HUES64 (cell line): Measurements from ENCODE around the gene TMEM82. TPM values are rescaled to one million over a fixed set of nuclear protein-coding genes. Genes with fewer than 3 reads are reported as not detected.
"Not testable (repeated sequence)": the region's sequence is repeated elsewhere in the genome, so short reads cannot be mapped to it uniquely, and the experiment has no call there.

ENCODE experiments used
- H3K27ac ChIP-seq: 2 replicates; pipeline ENCODE4 v1.7.0; 2013; ENCODE audit warnings: low read depth, low read length, inconsistent platforms
- H3K27me3 ChIP-seq: 2 replicates; pipeline ENCODE4 v1.6.1; 2013; ENCODE audit warnings: mild to moderate bottlenecking, low read length; ENCODE audit not compliant: insufficient read depth
- H3K36me3 ChIP-seq: 2 replicates; pipeline ENCODE4 v1.6.1; 2013; ENCODE audit warnings: mild to moderate bottlenecking, low read length; ENCODE audit not compliant: insufficient read depth
- H3K4me1 ChIP-seq: 2 replicates; pipeline ENCODE4 v1.6.1; 2013; ENCODE audit warnings: mild to moderate bottlenecking, low read length, moderate library complexity; ENCODE audit not compliant: insufficient read depth
- H3K4me3 ChIP-seq: 2 replicates; pipeline ENCODE4 v1.5.1; 2013; ENCODE audit warnings: mild to moderate bottlenecking, low read length, moderate library complexity
- H3K9ac ChIP-seq: 2 replicates; pipeline ENCODE4 v1.6.1; 2013; ENCODE audit warnings: mild to moderate bottlenecking, low read depth, low read length
- H3K9me3 ChIP-seq: 2 replicates; pipeline ENCODE4 v1.6.1; 2013; ENCODE audit warnings: low read depth, low read length; ENCODE audit not compliant: insufficient read depth
- WGBS: fragments of 150-250, 120-280 bp; methylation state at CpG from one replicate; pipeline ENCODE4 v1.1.7; 2013; ENCODE audit warnings: missing lambda C conversion rate; 5-methylcytosine and 5-hydroxymethylcytosine counted together
- polyA plus RNA-seq, 2 experiments: library from polyadenylated mRNA; stranded (reverse); fragments of 50-300 nt; gene quantifications; one replicate each; pipeline ENCODE4 v1.2.3, GENCODE V29; 2013

TMEM82 gene
- 0.50 TPM for polyA plus RNA-seq (2013, experiment 1 of 2)
- 0.57 TPM for polyA plus RNA-seq (2013, experiment 2 of 2)

GRCh38 chr1:15742339-15742801, at the start of gene TMEM82:
Gene TMEM82 (plus strand): TSS chr1:15742499. CDS start chr1:15742560, 61 bp downstream.
- Histone ChIP-seq H3K4me3 (0 out of 2 replicates have a peak within 1 kb of the TSS, but pooled peaks have one; percentile 19), H3K27ac (peak within 1 kb of the TSS; percentile 75; the same call in 1 of the 2 replicates), H3K27me3 (no peaks in the 10 kb centered on the region), H3K9ac (no peak within 1 kb of the TSS), H3K9me3 (no peaks in the 10 kb centered on the region), H3K4me1 (no peaks in the 10 kb centered on the region), H3K36me3 (no peaks in the 10 kb centered on the region)
- WGBS, result 36% methylated on average over 14 of the region's 14 CpGs

DNA sequence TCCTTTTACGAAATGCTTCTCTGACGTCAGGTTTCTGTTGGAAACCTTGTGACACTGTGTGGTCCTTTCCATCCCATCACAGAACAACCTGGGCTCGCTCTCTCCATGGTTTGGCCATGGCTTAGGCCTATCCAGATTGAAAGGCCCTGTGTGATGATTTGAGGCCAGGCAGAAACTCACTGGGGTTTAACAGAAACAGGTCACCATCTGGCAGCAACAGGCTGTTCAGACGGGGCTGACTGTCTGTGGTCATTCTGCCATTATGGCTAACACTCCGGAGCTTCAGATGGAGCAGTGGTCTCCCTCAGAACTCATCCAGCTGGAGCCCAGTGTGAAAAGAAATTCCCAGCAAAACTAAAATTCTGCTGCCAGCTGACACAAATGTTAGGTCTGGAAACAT, 48.9 kb upstream of the TMEM82 start:
- WGBS, result 94% methylated on average over 5 of the region's 5 CpGs
- Histone ChIP-seq H3K27ac (no peak overlapping the region), H3K4me1 (no peaks in the 10 kb centered on the region), H3K9ac (no peak overlapping the region), H3K27me3 (no peaks in the 10 kb centered on the region), H3K9me3 (no peaks in the 10 kb centered on the region), H3K4me3 (no peak overlapping the region), H3K36me3 (peaks cover 5% of the 10 kb centered on the region; the same call in 1 of the 2 replicates)

- Histone ChIP-seq H3K4me1 (no peaks in the 10 kb centered on the region), H3K27ac (no peak overlapping the region), H3K36me3 (no peaks in the 10 kb centered on the region), H3K4me3 (no peak overlapping the region), H3K9me3 (no peaks in the 10 kb centered on the region), H3K27me3 (no peaks in the 10 kb centered on the region), H3K9ac (no peak overlapping the region)
- WGBS, result 87% methylated on average over 10 of the region's 10 CpGs
These were observed 45.3 kb upstream of the TMEM82 start for GRCh38 chr1:15696956-15697521.

- H3K27ac ChIP-seq, result no peak overlapping the region
- no peaks in the 10 kb centered on the region for H3K4me1 ChIP-seq
- WGBS, result 95% methylated on average over 2 of the region's 2 CpGs
- H3K36me3 ChIP-seq, result no peaks in the 10 kb centered on the region
- H3K9ac ChIP-seq, result no peak overlapping the region
- H3K9me3 ChIP-seq, result no peaks in the 10 kb centered on the region
- H3K27me3 ChIP-seq, result no peaks in the 10 kb centered on the region
- H3K4me3 ChIP-seq, result no peak overlapping the region
These were observed 44.1 kb upstream of the TMEM82 start for GRCh38 chr1:15698201-15698600.

DNA sequence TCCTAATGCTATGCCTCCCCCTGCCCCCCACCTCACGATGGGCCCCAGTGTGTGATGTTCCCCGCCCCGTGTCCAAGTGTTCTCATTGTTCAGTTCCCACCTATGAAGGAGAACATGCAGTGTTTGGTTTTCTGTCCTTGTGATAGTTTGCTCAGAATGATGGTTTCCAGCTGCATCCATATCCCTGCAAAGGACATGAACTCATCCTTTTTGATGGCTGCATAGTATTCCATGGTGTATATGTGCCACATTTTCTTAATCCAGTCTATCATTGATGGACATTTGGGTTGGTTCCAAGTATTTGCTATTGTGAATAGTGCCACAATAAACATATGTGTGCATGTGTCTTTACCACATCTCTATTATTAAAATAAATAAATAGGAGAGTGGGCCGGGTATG, 43.0 kb upstream of the TMEM82 start:
- 98% methylated on average over 3 of the region's 4 CpGs for WGBS
- H3K4me3 ChIP-seq, H3K27me3 ChIP-seq, H3K9ac ChIP-seq, H3K4me1 ChIP-seq, H3K36me3 ChIP-seq, H3K27ac ChIP-seq, H3K9me3 ChIP-seq: not testable (repeated sequence)

DNA sequence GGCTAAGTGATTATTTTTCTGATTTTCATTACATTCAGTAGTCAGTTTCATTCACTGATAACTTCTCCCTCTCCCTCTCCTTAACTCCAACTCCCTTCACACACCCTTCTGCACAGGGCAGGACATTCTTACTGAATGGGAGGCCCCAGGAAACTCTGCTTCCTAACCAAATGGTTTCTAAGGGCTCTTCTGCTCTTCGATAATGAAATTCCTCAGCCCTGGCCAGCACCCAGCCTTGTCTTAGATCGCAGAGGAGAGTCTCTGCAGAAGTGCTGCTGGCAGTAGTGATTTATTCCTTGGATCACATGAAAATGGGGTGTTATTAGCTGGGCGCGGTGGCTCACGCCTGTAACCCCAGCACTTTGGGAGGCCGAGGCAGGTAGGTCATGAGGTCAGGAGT, 41.8 kb upstream of the TMEM82 start:
- Histone ChIP-seq H3K9ac (no peak overlapping the region), H3K9me3 (no peaks in the 10 kb centered on the region), H3K27ac (no peak overlapping the region), H3K4me1 (no peaks in the 10 kb centered on the region), H3K4me3 (no peak overlapping the region), H3K36me3 (no peaks in the 10 kb centered on the region), H3K27me3 (no peaks in the 10 kb centered on the region)
- 95% methylated on average over 6 of the region's 6 CpGs for WGBS

GRCh38 chr1:15701784-15702183, 40.5 kb upstream of the TMEM82 start:
- Histone ChIP-seq H3K27ac (no peak overlapping the region), H3K36me3 (no peaks in the 10 kb centered on the region), H3K27me3 (no peaks in the 10 kb centered on the region), H3K4me1 (no peaks in the 10 kb centered on the region), H3K4me3 (no peak overlapping the region), H3K9me3 (no peaks in the 10 kb centered on the region), H3K9ac (no peak overlapping the region)
- WGBS, result 92% methylated on average over 8 of the region's 8 CpGs

GRCh38 chr1:15702722-15703550, 39.4 kb upstream of the TMEM82 start:
- no peaks in the 10 kb centered on the region for H3K9me3 ChIP-seq
- H3K36me3 ChIP-seq, result no peaks in the 10 kb centered on the region
- no peaks in the 10 kb centered on the region for H3K4me1 ChIP-seq
- H3K9ac ChIP-seq, result no peak overlapping the region
- no peak overlapping the region for H3K4me3 ChIP-seq
- 90% methylated on average over 18 of the region's 19 CpGs for WGBS
- H3K27me3 ChIP-seq, result no peaks in the 10 kb centered on the region
- H3K27ac ChIP-seq, result no peak overlapping the region

DNA sequence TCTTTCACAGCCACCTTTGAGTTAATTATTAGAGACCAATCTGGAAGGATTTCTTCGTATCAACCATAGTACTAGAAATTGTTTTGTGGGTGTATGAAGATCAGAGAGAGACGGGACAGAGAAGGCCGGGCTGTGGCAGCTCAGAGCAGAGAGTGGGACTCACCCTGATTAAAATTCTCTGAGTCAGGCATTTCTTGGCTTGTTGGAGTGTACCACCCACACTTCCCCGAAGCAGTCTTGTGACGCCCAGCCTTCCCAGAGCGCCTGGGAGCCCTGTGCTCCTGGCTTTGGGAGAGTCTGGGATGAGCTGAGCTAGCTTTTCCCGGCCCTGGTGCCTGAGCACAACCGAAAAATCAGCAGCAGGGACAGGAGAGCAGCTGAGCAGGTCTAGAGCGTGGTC, 38.7 kb upstream of the TMEM82 start:
- no peak overlapping the region for H3K9ac ChIP-seq
- no peaks in the 10 kb centered on the region for H3K9me3 ChIP-seq
- no peaks in the 10 kb centered on the region for H3K27me3 ChIP-seq
- no peak overlapping the region for H3K27ac ChIP-seq
- no peaks in the 10 kb centered on the region for H3K4me1 ChIP-seq
- no peaks in the 10 kb centered on the region for H3K36me3 ChIP-seq
- H3K4me3 ChIP-seq, result no peak overlapping the region
- 89% methylated on average over 9 of the region's 9 CpGs for WGBS

DNA sequence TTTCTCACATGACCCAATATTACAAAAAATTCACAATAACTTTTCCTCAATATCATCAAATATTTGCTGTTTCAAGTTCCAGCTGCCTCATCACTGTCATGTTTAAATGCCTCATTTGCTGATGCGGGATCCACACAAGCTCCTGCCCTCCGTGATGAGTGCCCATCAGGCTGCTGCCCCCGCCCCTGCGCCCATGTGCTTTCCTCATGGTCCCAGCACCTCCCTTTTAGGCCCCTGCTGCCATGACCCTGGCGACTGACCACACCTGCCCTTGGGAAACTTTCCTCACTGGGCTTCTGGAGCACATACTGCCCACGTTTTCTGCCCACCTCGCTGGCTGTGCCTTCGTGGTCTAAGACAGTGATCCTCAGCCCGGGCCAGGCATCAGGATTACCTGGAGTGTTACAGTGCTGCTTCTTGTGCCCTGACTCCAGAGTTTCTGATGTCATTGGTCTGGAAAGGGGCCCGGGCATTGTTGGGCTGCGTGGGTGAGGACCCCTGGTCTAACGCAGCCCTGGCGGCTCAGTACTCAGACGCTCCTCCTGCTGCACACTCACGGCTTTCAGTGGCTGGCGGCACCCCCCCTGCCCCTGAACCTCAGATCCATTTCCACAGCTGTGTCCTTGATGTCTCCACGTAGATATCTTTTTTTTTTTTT, 37.6 kb upstream of the TMEM82 start:
- no peaks in the 10 kb centered on the region for H3K27me3 ChIP-seq
- no peak overlapping the region for H3K9ac ChIP-seq
- H3K4me3 ChIP-seq, result no peak overlapping the region
- H3K4me1 ChIP-seq, result no peaks in the 10 kb centered on the region
- WGBS, result 91% methylated on average over 16 of the region's 17 CpGs
- H3K36me3 ChIP-seq, result no peaks in the 10 kb centered on the region
- H3K9me3 ChIP-seq, result no peaks in the 10 kb centered on the region
- H3K27ac ChIP-seq, result no peak overlapping the region

GRCh38 chr1:15705184-15705566, 37.1 kb upstream of the TMEM82 start:
- Histone ChIP-seq H3K27ac (no peak overlapping the region), H3K9me3 (no peaks in the 10 kb centered on the region), H3K36me3 (no peaks in the 10 kb centered on the region), H3K4me1 (no peaks in the 10 kb centered on the region), H3K4me3 (no peak overlapping the region), H3K27me3 (no peaks in the 10 kb centered on the region), H3K9ac (no peak overlapping the region)
- 97% methylated on average over 11 of the region's 11 CpGs for WGBS
